ENCODE data around the gene TENM4. TPM values are rescaled to one million over a fixed set of nuclear protein-coding genes. Genes with fewer than 3 reads are reported as not detected.

TENM4 gene
- total RNA-seq, 1 donor from 2014 or later: 3.8 TPM

DNA sequence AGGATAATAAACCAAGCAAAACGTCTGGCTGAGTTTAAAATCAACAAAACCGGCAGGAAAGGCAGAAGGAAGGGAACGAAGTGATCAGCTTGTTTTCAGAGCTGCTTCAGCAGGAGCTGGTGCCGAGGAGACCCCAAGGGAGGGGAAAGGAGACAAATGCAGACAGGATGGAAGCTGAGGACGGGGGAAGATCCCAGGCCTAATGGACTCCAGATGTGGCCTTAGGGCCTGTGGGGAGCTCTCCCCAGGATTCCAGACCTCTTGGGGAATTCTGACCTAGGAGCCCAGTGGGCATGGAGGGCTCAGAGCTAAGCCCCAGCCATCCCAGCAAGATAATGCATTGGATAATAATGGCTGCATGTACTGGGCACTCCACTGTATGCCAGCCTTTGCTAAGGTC lies 654.7 kb downstream of the TENM4 start:
- H3K27me3 Mint-ChIP-seq (ENCODE audit: low read depth): no peaks in the 10 kb centered on the region
- no peak for DNase-seq (ENCODE audit: low spot score)
- no peak overlapping the region for H3K4me3 Mint-ChIP-seq (ENCODE audit: unreplicated experiment)
- no peaks in the 10 kb centered on the region for H3K9me3 Mint-ChIP-seq (ENCODE audit: low read depth)
- TF ChIP-seq, protein P1, sequence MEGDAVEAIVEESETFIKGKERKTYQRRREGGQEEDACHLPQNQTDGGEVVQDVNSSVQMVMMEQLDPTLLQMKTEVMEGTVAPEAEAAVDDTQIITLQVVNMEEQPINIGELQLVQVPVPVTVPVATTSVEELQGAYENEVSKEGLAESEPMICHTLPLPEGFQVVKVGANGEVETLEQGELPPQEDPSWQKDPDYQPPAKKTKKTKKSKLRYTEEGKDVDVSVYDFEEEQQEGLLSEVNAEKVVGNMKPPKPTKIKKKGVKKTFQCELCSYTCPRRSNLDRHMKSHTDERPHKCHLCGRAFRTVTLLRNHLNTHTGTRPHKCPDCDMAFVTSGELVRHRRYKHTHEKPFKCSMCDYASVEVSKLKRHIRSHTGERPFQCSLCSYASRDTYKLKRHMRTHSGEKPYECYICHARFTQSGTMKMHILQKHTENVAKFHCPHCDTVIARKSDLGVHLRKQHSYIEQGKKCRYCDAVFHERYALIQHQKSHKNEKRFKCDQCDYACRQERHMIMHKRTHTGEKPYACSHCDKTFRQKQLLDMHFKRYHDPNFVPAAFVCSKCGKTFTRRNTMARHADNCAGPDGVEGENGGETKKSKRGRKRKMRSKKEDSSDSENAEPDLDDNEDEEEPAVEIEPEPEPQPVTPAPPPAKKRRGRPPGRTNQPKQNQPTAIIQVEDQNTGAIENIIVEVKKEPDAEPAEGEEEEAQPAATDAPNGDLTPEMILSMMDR (IDR thresholded peaks at IDR 0.05): no peak
- no peaks in the 10 kb centered on the region for H3K36me3 Mint-ChIP-seq (ENCODE audit: low read depth)
- peak overlapping the region; percentile 1 for H3K27ac Mint-ChIP-seq (ENCODE audit: unreplicated experiment)
- H3K4me1 Mint-ChIP-seq (ENCODE audit: low read depth): peaks cover 32% of the 10 kb centered on the region

DNA sequence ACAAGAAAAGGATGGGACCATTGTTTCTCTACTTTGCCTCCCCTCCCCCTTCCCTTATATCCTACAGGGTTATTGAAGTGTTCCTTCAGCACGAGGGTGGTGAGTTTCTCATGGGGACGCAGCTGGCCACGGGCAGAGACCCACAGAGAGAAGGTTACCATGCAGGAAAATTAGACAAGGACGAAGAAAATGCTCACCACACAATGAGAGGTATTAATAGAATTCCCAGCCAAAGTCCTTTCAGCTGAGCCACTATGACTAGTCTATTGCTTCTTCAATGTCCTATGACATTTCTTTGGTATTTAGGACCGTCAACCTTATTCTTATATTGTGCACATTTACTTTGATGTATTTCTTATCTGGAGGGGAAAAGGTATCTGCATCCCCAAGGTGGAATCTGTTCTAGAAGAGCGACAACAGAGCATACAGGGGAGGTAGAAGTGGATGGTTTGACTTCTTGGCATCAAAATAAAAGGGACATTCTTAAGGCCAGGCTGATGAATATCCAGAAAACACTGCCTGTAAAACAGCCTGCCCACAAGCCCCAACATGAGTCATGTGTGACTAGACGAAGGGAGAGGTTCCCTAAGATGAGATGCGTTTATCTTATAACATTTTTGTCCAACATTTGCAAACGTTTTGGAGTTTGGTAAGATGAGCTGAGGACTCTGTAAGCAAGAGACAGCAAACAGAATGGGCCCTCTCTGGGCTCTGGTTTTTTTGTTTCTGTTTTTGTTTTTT lies 656.3 kb downstream of the TENM4 start:
- Mint-ChIP-seq H3K27ac (ENCODE audit: unreplicated experiment) (no peak overlapping the region), H3K36me3 (ENCODE audit: low read depth) (no peaks in the 10 kb centered on the region), H3K4me1 (ENCODE audit: low read depth) (peaks cover 32% of the 10 kb centered on the region), H3K9me3 (ENCODE audit: low read depth) (no peaks in the 10 kb centered on the region), H3K4me3 (ENCODE audit: unreplicated experiment) (no peak overlapping the region), H3K27me3 (ENCODE audit: low read depth) (no peaks in the 10 kb centered on the region)
- no peak for DNase-seq (ENCODE audit: low spot score)
- TF ChIP-seq, protein P1 (IDR thresholded peaks at IDR 0.05): no peak

DNA sequence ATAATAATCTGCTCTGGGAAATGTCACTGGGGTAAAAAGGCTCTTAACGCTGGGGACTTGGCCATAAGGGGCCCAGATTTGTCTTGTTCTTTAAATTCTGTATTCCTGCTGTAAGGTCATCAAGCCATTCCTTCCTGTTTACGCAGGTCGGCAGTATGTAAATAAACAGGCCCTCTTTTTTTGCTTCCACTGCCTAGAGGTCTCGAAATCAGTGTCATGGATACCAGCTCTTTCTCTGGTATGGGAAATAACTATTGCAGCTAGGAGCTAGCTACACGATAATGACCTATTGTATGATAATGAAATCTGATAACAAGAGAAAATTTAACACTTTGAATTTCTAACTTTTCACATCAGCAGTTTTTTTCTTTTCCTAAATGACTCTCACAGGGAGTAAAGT lies 657.0 kb downstream of the TENM4 start:
- TF ChIP-seq, protein P1 (IDR thresholded peaks at IDR 0.05): no peak
- no peak overlapping the region for H3K4me3 Mint-ChIP-seq (ENCODE audit: unreplicated experiment)
- no peak overlapping the region for H3K27ac Mint-ChIP-seq (ENCODE audit: unreplicated experiment)
- H3K4me1 Mint-ChIP-seq (ENCODE audit: low read depth): peaks cover 32% of the 10 kb centered on the region
- no peak for DNase-seq (ENCODE audit: low spot score)
- H3K9me3 Mint-ChIP-seq (ENCODE audit: low read depth): no peaks in the 10 kb centered on the region
- H3K27me3 Mint-ChIP-seq (ENCODE audit: low read depth): no peaks in the 10 kb centered on the region
- no peaks in the 10 kb centered on the region for H3K36me3 Mint-ChIP-seq (ENCODE audit: low read depth)

DNA sequence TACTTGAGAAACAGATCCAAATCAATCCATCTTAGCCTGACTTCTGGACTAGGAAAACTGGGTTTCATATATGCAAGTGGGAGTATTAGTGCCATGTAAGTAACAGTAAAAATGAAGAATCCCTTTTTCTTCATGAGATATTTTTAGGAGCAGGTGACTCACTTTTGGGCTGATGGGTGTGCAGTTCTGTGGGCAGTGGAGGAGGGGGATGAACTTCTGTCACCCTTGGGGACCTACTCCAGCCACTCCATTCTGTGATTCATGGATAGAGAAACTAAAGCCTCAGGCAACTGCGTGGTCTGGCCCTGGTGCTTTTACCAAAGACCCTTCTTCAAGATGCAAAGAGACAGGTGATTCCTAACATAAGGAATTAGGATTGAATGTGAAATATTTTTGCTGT lies 657.5 kb downstream of the TENM4 start:
- Mint-ChIP-seq H3K9me3 (ENCODE audit: low read depth) (no peaks in the 10 kb centered on the region), H3K4me1 (ENCODE audit: low read depth) (peaks cover 32% of the 10 kb centered on the region), H3K4me3 (ENCODE audit: unreplicated experiment) (no peak overlapping the region), H3K36me3 (ENCODE audit: low read depth) (no peaks in the 10 kb centered on the region), H3K27me3 (ENCODE audit: low read depth) (no peaks in the 10 kb centered on the region), H3K27ac (ENCODE audit: unreplicated experiment) (no peak overlapping the region)
- TF ChIP-seq, protein P1 (IDR thresholded peaks at IDR 0.05): no peak
- no peak for DNase-seq (ENCODE audit: low spot score)

DNA sequence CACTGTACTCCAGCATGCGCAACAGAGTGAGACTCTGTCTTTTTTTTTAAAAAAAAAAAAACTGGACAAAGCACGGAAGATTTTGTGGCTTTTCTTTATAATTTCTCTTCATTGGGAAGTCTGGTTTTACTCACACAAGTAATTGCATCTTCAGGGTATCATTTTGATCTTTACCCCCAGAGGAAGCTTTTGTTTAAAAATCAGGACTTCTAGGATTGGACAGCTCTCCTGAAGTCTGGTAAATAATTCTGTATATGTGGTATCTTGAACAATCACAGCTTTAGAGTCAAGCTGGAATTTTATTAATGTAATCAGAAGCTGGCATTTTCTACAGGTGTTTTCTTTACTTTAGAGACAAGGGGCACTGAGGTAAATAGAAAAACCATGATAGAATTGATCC lies 658.1 kb downstream of the TENM4 start:
- Mint-ChIP-seq H3K9me3 (ENCODE audit: low read depth) (no peaks in the 10 kb centered on the region), H3K27ac (ENCODE audit: unreplicated experiment) (no peak overlapping the region), H3K4me1 (ENCODE audit: low read depth) (peaks cover 32% of the 10 kb centered on the region), H3K4me3 (ENCODE audit: unreplicated experiment) (no peak overlapping the region), H3K36me3 (ENCODE audit: low read depth) (no peaks in the 10 kb centered on the region), H3K27me3 (ENCODE audit: low read depth) (no peaks in the 10 kb centered on the region)
- DNase-seq (ENCODE audit: low spot score): no peak
- TF ChIP-seq, protein P1 (IDR thresholded peaks at IDR 0.05): no peak

All from chondrocyte (in vitro differentiated cells).